ENCODE data around the gene FAM76B. TPM values are rescaled to one million over a fixed set of nuclear protein-coding genes. Genes with fewer than 3 reads are reported as not detected.

The FAM76B gene
- total RNA-seq, 2 donors from 2014 or later, result 36.5 to 40.2 TPM

DNA sequence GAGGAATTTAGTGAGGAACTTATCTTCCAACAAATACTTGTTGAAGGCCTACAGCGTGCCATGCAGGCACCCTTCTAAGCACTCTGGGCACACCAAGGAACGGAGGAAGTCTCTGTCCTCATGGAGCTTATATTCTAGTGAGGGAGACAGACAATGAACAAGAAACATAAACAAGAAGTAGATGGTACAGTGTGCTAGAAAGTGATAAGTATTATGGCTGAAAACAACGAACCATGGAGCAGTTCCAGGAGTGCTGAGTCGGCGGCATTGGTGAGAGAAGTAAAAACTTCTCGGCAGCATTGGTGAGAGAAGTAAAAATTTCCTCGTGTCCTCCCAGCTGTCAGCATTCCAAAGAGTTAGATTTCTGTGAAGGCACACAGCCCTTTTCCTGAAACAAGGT lies 53.2 kb downstream of the FAM76B start:
- Histone ChIP-seq H3K9me3 (ENCODE audit: control insufficient read depth, low read length) (no peaks in the 10 kb centered on the region), H3K4me3 (ENCODE audit: low read length) (no peak overlapping the region), H3K27ac (ENCODE audit: low read depth, low read length) (no peak overlapping the region), H3K4me1 (ENCODE audit: control insufficient read depth, insufficient read depth, low read length) (no peaks in the 10 kb centered on the region), H3K27me3 (ENCODE audit: control insufficient read depth, insufficient read depth, low read length, poor library complexity, severe bottlenecking) (no peaks in the 10 kb centered on the region), H3K36me3 (ENCODE audit: control insufficient read depth, insufficient read depth, low read length) (no peaks in the 10 kb centered on the region), H3K9ac (ENCODE audit: extremely low read depth, low read length, poor library complexity, severe bottlenecking) (no peak overlapping the region)
- 80 to 98% methylated on average over 6 to 7 of the region's 7 CpGs for WGBS, 2 experiments (ENCODE audit: insufficient coverage in 1 of 2, insufficient read length in 1 of 2)
- Mint-ChIP-seq H3K4me1 (peaks cover 15% of the 10 kb centered on the region), H3K9me3 (no peaks in the 10 kb centered on the region), H3K4me3 (no peak overlapping the region), H3K36me3 (ENCODE audit: low read depth) (no peaks in the 10 kb centered on the region), H3K27ac (no peak overlapping the region), H3K27me3 (ENCODE audit: insufficient read depth) (peaks cover 1% of the 10 kb centered on the region)
- TF ChIP-seq, protein P1, sequence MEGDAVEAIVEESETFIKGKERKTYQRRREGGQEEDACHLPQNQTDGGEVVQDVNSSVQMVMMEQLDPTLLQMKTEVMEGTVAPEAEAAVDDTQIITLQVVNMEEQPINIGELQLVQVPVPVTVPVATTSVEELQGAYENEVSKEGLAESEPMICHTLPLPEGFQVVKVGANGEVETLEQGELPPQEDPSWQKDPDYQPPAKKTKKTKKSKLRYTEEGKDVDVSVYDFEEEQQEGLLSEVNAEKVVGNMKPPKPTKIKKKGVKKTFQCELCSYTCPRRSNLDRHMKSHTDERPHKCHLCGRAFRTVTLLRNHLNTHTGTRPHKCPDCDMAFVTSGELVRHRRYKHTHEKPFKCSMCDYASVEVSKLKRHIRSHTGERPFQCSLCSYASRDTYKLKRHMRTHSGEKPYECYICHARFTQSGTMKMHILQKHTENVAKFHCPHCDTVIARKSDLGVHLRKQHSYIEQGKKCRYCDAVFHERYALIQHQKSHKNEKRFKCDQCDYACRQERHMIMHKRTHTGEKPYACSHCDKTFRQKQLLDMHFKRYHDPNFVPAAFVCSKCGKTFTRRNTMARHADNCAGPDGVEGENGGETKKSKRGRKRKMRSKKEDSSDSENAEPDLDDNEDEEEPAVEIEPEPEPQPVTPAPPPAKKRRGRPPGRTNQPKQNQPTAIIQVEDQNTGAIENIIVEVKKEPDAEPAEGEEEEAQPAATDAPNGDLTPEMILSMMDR (conservative IDR thresholded peaks at IDR 0.05), result no peak
- DNase-seq, result no peak

DNA sequence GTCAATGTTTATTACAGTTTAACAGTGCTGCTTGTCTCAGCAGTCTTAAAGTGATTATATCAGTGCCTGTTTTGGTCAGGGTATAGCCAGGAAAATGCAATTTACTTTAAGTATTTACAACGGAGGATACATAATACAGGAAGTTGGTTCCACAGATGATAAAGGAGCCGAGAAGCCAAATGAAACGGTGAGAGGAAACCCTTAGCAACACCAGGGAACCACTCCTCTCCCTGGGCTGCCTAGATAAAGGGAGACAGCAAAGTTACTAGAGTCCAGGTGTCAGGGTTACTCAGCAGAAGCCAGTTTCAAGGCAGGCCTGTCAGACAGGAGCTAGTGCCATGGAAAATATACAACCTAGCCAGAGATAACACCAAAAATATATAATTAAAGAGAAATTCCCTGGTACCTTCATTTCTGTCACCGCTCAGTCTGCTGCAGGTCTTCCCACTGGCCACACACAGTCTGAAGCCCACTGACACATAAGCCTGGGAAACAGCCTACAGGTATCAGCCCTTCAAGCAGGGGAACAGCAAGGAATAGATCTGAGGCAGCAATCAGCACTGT lies 55.5 kb downstream of the FAM76B start:
- H3K9me3 Mint-ChIP-seq, result peaks cover 4% of the 10 kb centered on the region
- Histone ChIP-seq H3K27me3 (ENCODE audit: control insufficient read depth, insufficient read depth, low read length, poor library complexity, severe bottlenecking) (no peaks in the 10 kb centered on the region), H3K4me3 (ENCODE audit: low read length) (no peak overlapping the region), H3K4me1 (ENCODE audit: control insufficient read depth, insufficient read depth, low read length) (no peaks in the 10 kb centered on the region), H3K36me3 (ENCODE audit: control insufficient read depth, insufficient read depth, low read length) (no peaks in the 10 kb centered on the region), H3K9ac (ENCODE audit: extremely low read depth, low read length, poor library complexity, severe bottlenecking) (no peak overlapping the region), H3K9me3 (ENCODE audit: control insufficient read depth, low read length) (peaks cover 16% of the 10 kb centered on the region), H3K27ac (ENCODE audit: low read depth, low read length) (no peak overlapping the region)
- H3K4me3 Mint-ChIP-seq, result no peak overlapping the region
- no peak overlapping the region for H3K27ac Mint-ChIP-seq
- 41 to 56% methylated on average over 3 to 4 of the region's 4 CpGs for WGBS, 2 experiments (ENCODE audit: insufficient coverage in 1 of 2, insufficient read length in 1 of 2)
- no peaks in the 10 kb centered on the region for H3K36me3 Mint-ChIP-seq (ENCODE audit: low read depth)
- peaks cover 1% of the 10 kb centered on the region for H3K27me3 Mint-ChIP-seq (ENCODE audit: insufficient read depth)
- peaks cover 13% of the 10 kb centered on the region for H3K4me1 Mint-ChIP-seq
- DNase-seq, result no peak
- TF ChIP-seq, protein P1 (conservative IDR thresholded peaks at IDR 0.05), result no peak

DNA sequence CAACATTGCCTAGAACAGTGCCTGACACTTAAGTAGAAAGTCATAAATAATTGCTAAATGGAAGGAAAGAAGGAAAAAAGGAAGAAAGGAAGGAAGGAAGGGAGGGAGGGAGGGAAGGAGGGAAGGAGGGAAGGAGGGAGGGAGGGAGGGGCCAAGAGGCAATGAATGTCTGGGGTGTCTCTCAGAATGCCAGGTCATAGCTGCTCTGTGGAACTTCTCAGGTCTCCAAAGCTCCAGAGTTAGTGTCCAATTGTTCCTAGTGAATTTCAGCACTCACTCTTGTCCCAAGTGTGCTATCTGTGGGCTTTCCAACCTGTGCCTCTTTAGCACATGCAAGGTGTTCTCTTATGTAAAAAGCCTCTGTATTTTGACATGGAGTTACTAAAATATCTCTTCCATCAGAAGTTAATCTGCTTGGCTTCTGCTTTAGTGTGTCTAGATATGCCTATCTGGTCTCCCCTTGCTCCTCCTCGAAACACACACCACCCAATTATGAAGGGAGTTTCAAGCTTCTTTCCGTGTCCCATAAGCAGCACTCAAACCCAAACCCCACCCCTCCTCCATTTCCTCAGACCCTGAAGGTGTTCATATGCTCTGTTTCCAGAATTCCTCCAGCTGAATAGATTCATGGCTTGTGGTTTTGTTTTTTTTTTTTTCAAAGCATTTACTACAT lies 56.5 kb downstream of the FAM76B start:
- Mint-ChIP-seq H3K27ac (no peak overlapping the region), H3K9me3 (peaks cover 4% of the 10 kb centered on the region), H3K4me1 (peaks cover 13% of the 10 kb centered on the region), H3K4me3 (no peak overlapping the region), H3K27me3 (ENCODE audit: insufficient read depth) (peaks cover 1% of the 10 kb centered on the region), H3K36me3 (ENCODE audit: low read depth) (no peaks in the 10 kb centered on the region)
- Histone ChIP-seq H3K9ac (ENCODE audit: extremely low read depth, low read length, poor library complexity, severe bottlenecking) (no peak overlapping the region), H3K4me3 (ENCODE audit: low read length) (no peak overlapping the region), H3K4me1 (ENCODE audit: control insufficient read depth, insufficient read depth, low read length) (no peaks in the 10 kb centered on the region), H3K9me3 (ENCODE audit: control insufficient read depth, low read length) (peaks cover 16% of the 10 kb centered on the region), H3K27me3 (ENCODE audit: control insufficient read depth, insufficient read depth, low read length, poor library complexity, severe bottlenecking) (no peaks in the 10 kb centered on the region), H3K27ac (ENCODE audit: low read depth, low read length) (no peak overlapping the region), H3K36me3 (ENCODE audit: control insufficient read depth, insufficient read depth, low read length) (no peaks in the 10 kb centered on the region)
- 98 to 100% methylated on average over 1 to 2 of the region's 2 CpGs for WGBS, 2 experiments (ENCODE audit: insufficient coverage in 1 of 2, insufficient read length in 1 of 2)
- TF ChIP-seq, protein P1 (conservative IDR thresholded peaks at IDR 0.05), result no peak
- DNase-seq, result no peak
